K562 (cell line): Measurements from ENCODE around the gene TENM3.

ENCODE experiments used
- BCL6 ChIP-seq: fragments of 250-450 bp; sonication (Bioruptor Pico); IDR thresholded peaks from 2 replicates; pipeline ENCODE4 v1.4.0; 2020
- POLR2A ChIP-seq: fragments of 450-650 bp; conservative IDR thresholded peaks from 2 replicates; pipeline ENCODE4 v1.6.1; 2016
- POLR2AphosphoS5 ChIP-seq: IDR thresholded peaks from 2 replicates; pipeline ENCODE4 v1.6.1; 2011; ENCODE audit warnings: mild to moderate bottlenecking, low read depth, low read length, moderate library complexity; ENCODE audit not compliant: control insufficient read depth, insufficient read depth

DNA sequence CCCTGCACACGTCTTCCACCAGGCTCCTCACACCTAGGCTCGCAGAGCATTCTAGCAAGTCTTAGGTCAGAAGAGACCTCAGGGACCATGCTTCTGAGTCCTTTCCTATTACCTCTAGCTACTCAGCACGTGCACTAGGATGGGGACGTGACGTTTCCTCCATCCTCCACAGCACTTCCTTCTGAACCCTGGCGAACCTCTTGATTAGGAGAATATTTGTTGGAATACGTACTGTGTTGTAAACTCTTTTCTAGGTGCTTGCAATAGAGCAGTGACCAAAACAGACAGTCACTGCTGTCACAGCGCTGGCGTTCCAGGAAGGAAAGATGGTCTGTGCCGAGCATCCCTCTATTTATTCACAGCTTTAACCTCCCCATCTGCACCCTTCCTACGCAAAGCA, 12.9 kb upstream of the TENM3 start:
- TF ChIP-seq POLR2AphosphoS5 (no peak), BCL6 (CRISPR knock-in tag) (no peak), POLR2A (no peak)
